ENCODE measurements around the gene PTMA. TPM values are rescaled to one million over a fixed set of nuclear protein-coding genes. Genes with fewer than 3 reads are reported as not detected.
"Not testable (repeated sequence)": the region's sequence is repeated elsewhere in the genome, so short reads cannot be mapped to it uniquely, and the experiment has no call there.

Gene PTMA
- total RNA-seq (2013) = 1,693 TPM
- polyA plus RNA-seq = 1,000 to 10,000 TPM; 1,062 to 1,127 (median 1,072) TPM
- 289 and 654 TPM in 2 replicates for polyA minus RNA-seq
- total RNA-seq = 138 to 692 (median 557) reads per million in 11 experiments

- DNase-seq = peak; percentile 100
- TF ChIP-seq CTCF (IDR thresholded peaks at IDR 0.05) = no peak
Measured at GRCh38 chr2:231707927-231708772, at the start of gene PTMA. TSS of gene PTMA (plus strand) at chr2:231708525. CDS start at chr2:231708707, 182 bp downstream.

GRCh38 chr2:231660073-231660472, 48.3 kb upstream of the PTMA start:
- intact Hi-C loops (cut with micrococcal nuclease) = loop anchor here in 1 of 2 donors (5.0 kb wide), 1 partner anchor 48 kb away; no protein-coding TSS in a partner anchor
- H3K79me2 ChIP-seq (ENCODE audit: insufficient read depth, low read length); H3K27ac ChIP-seq (ENCODE audit: low read depth in 1 of 2, low read length in 2 of 2); H3K4me2 ChIP-seq (replicated peaks; ENCODE audit: extremely low read depth, low read length, poor library complexity, severe bottlenecking); H3K4me3 ChIP-seq (replicated peaks in 1 of 3; ENCODE audit: low read depth in 2 of 3, low read length in 3 of 3); H3K27ac Mint-ChIP-seq; H3K4me3 Mint-ChIP-seq; H3K36me3 Mint-ChIP-seq; H2AFZ ChIP-seq (ENCODE audit: insufficient read depth, low read depth, low read length, poor library complexity, severe bottlenecking); H3K36me3 ChIP-seq (replicated peaks in 1 of 2; ENCODE audit: control insufficient read depth in 1 of 2, insufficient read depth in 2 of 2, low read length in 2 of 2); H3K27me3 ChIP-seq (ENCODE audit: control insufficient read depth in 2 of 2, insufficient read depth in 2 of 2, low read length in 2 of 2); H3K9ac ChIP-seq (ENCODE audit: insufficient read depth, low read length, poor library complexity, severe bottlenecking); DNase-seq; H3K27me3 Mint-ChIP-seq (ENCODE audit: low read depth in 3 of 3); H3K9me3 Mint-ChIP-seq; H3K9me3 ChIP-seq (replicated peaks in 1 of 2; ENCODE audit: control insufficient read depth in 1 of 2, insufficient read depth in 1 of 2, low read length in 2 of 2); H4K20me1 ChIP-seq (ENCODE audit: insufficient read depth, low read length): not testable (repeated sequence)
- H3K4me1 Mint-ChIP-seq = peaks cover 18% of the 10 kb centered on the region
- WGBS (ENCODE audit: insufficient coverage) = 80% methylated on average over 1 of the region's 7 CpGs
- peaks cover 18 to 24% of the 10 kb centered on the region in 2 donors for H3K4me1 ChIP-seq (ENCODE audit: control insufficient read depth in 1 of 2, insufficient read depth in 2 of 2, low read length in 2 of 2)

More at GRCh38 chr2:231707927-231708772, at the start of gene PTMA:
- H3K9me3 Mint-ChIP-seq = peaks cover 0 to 2% (median 0%) of the 10 kb centered on the region in 7 donors
- peaks cover 32% of the 10 kb centered on the region for H3K4me1 Mint-ChIP-seq
- H3K27ac Mint-ChIP-seq = peak within 1 kb of the TSS; percentile 98 to 100 (median 100)
- Histone ChIP-seq H2AFZ (ENCODE audit: insufficient read depth, low read depth, low read length, poor library complexity, severe bottlenecking) (peak within 1 kb of the TSS; percentile 66), H3K4me1 (ENCODE audit: control insufficient read depth in 1 of 2, insufficient read depth in 2 of 2, low read length in 2 of 2) (peaks cover 37 to 38% of the 10 kb centered on the region in 2 donors), H3K9ac (ENCODE audit: insufficient read depth, low read length, poor library complexity, severe bottlenecking) (peak within 1 kb of the TSS; percentile 100), H3K36me3 (replicated peaks in 1 of 2; ENCODE audit: control insufficient read depth in 1 of 2, insufficient read depth in 2 of 2, low read length in 2 of 2) (peaks cover 11 to 13% of the 10 kb centered on the region in 2 donors), H3K27me3 (ENCODE audit: control insufficient read depth in 2 of 2, insufficient read depth in 2 of 2, low read length in 2 of 2) (no peaks in the 10 kb centered on the region), H3K79me2 (ENCODE audit: insufficient read depth, low read length) (peaks cover 57% of the 10 kb centered on the region), H3K4me2 (replicated peaks; ENCODE audit: extremely low read depth, low read length, poor library complexity, severe bottlenecking) (peak within 1 kb of the TSS; percentile 93), H3K4me3 (replicated peaks in 1 of 3; ENCODE audit: low read depth in 2 of 3, low read length in 3 of 3) (peak within 1 kb of the TSS; percentile 83 to 99 (median 92)), H3K27ac (ENCODE audit: low read depth in 1 of 2, low read length in 2 of 2) (peak within 1 kb of the TSS; percentile 99 to 100), H3K9me3 (replicated peaks in 1 of 2; ENCODE audit: control insufficient read depth in 1 of 2, insufficient read depth in 1 of 2, low read length in 2 of 2) (no peaks in the 10 kb centered on the region), H4K20me1 (ENCODE audit: insufficient read depth, low read length) (peaks cover 42% of the 10 kb centered on the region)
- H3K27me3 Mint-ChIP-seq (ENCODE audit: low read depth in 3 of 3) = no peaks in the 10 kb centered on the region
- 0% methylated on average over 75 of the region's 97 CpGs for WGBS (ENCODE audit: insufficient coverage)
- peak within 1 kb of the TSS; percentile 99 for H3K4me3 Mint-ChIP-seq
- intact Hi-C loops (cut with micrococcal nuclease) = loop anchor here (1.0 to 10.0 kb wide), 4 partner anchors 46 to 95 kb away; partner anchors contain the start of genes PDE6D (in 2 of the 2) and COPS7B (in 1 of the 2)
- peaks cover 16 to 26% of the 10 kb centered on the region in 2 donors for H3K36me3 Mint-ChIP-seq

All from CD14-positive monocyte (primary cell).